NCI-H526 (cell line): ENCODE data around the gene SLC6A18.
A peak's percentile ranks its signal among the peaks of the same experiment; 100 is the strongest.

Experiments used
- DNase-seq, 2 experiments: peaks; one replicate each; lab custom pipeline; 2025; lab: John Stamatoyannopoulos, UW

Gene SLC6A18

GRCh38 chr5:1225081-1225480, at the start of gene SLC6A18:
Gene SLC6A18 (plus strand): TSS chr5:1225381. CDS start chr5:1225478, 97 bp downstream.
- no peak for DNase-seq

GRCh38 chr5:1175801-1176472, 49.2 kb upstream of the SLC6A18 start:
- DNase-seq = no peak

- peak in 1 of 2 experiments; percentile 29 for DNase-seq
Measured at GRCh38 chr5:1176473-1177391, 48.4 kb upstream of the SLC6A18 start.

GRCh38 chr5:1177826-1178528, 47.2 kb upstream of the SLC6A18 start:
- no peak for DNase-seq

GRCh38 chr5:1178529-1179382, 46.4 kb upstream of the SLC6A18 start:
- DNase-seq = no peak

GRCh38 chr5:1179383-1179715, 45.8 kb upstream of the SLC6A18 start:
- DNase-seq = no peak

- no peak for DNase-seq
Measured at GRCh38 chr5:1180096-1180495, 45.1 kb upstream of the SLC6A18 start.

GRCh38 chr5:1180841-1181271, 44.3 kb upstream of the SLC6A18 start:
- no peak for DNase-seq

GRCh38 chr5:1181451-1182359, 43.5 kb upstream of the SLC6A18 start:
- no peak for DNase-seq

GRCh38 chr5:1182360-1182632, 42.9 kb upstream of the SLC6A18 start:
- DNase-seq = no peak

GRCh38 chr5:1182633-1183423, 42.4 kb upstream of the SLC6A18 start:
- peak; percentile 60 to 82 for DNase-seq

- peak in 1 of 2 experiments; percentile 57 for DNase-seq
Measured at GRCh38 chr5:1183424-1184162, 41.6 kb upstream of the SLC6A18 start.

GRCh38 chr5:1184163-1184470, 41.1 kb upstream of the SLC6A18 start:
- DNase-seq = no peak

- no peak for DNase-seq
Measured at GRCh38 chr5:1184481-1184880, 40.7 kb upstream of the SLC6A18 start.

- DNase-seq = no peak
Measured at GRCh38 chr5:1185038-1185627, 40.0 kb upstream of the SLC6A18 start.

GRCh38 chr5:1185629-1186350, 39.4 kb upstream of the SLC6A18 start:
- no peak for DNase-seq

- DNase-seq = no peak
Measured at GRCh38 chr5:1186351-1187233, 38.6 kb upstream of the SLC6A18 start.
